Natural killer cell (primary cell): ENCODE data around the gene CYP4X1. TPM values are rescaled to one million over a fixed set of nuclear protein-coding genes. Genes with fewer than 3 reads are reported as not detected.
"Not testable (repeated sequence)": the region's sequence is repeated elsewhere in the genome, so short reads cannot be mapped to it uniquely, and the experiment has no call there.

ENCODE experiments used
- ATAC-seq, 3 donors: fragments of 150-1000 bp in 2 of 3; fragments of 200-7000 bp in 1 of 3; cut with Tn5 transposase; 1 replicate in 1 of 3; 2 replicates in 2 of 3; pipeline ENCODE4 v1.10.0; 2021; ENCODE audit warnings: mild to moderate bottlenecking in 2 of 3, moderate library complexity in 2 of 3
- DNase-seq, 2 donors: peaks; one replicate each; pipeline versions ENCODE4 v3.0.0 to v3.0.0-alpha.2; 2013 to 2021; ENCODE audit warnings: mixed read lengths in 1 of 2
- H3K27ac ChIP-seq: one replicate; pipeline ENCODE4 v1.5.1; 2013; ENCODE audit warnings: mild to moderate bottlenecking, low read length
- H3K27me3 ChIP-seq: one replicate; pipeline ENCODE4 v1.6.1; 2013; ENCODE audit warnings: low read length; ENCODE audit not compliant: control insufficient read depth, insufficient read depth
- H3K36me3 ChIP-seq: one replicate; pipeline ENCODE4 v1.6.1; 2013; ENCODE audit warnings: low read length; ENCODE audit not compliant: control insufficient read depth, insufficient read depth
- H3K4me1 ChIP-seq: one replicate; pipeline ENCODE4 v1.6.1; 2013; ENCODE audit warnings: low read length; ENCODE audit not compliant: control insufficient read depth, insufficient read depth
- H3K4me3 ChIP-seq: one replicate; pipeline ENCODE4 v1.5.1; 2013; ENCODE audit warnings: low read length
- H3K9me3 ChIP-seq: one replicate; pipeline ENCODE4 v1.6.1; 2013; ENCODE audit warnings: low read length; ENCODE audit not compliant: control insufficient read depth, insufficient read depth
- H3K27ac Mint-ChIP-seq, 2 donors: one replicate each; pipeline ENCODE4 v1.8.0; 2022; ENCODE audit warnings: mild to moderate bottlenecking in 2 of 2, mixed read lengths in 2 of 2, moderate library complexity in 1 of 2
- H3K27me3 Mint-ChIP-seq, 2 donors: one replicate each; pipeline ENCODE4 v1.8.0; 2022; ENCODE audit warnings: low read depth in 2 of 2, mixed read lengths in 2 of 2
- H3K36me3 Mint-ChIP-seq: one replicate; pipeline ENCODE4 v1.8.0; 2022; ENCODE audit warnings: mixed read lengths
- H3K4me1 Mint-ChIP-seq, 2 donors: one replicate each; pipeline ENCODE4 v1.8.0; 2022; ENCODE audit warnings: mixed read lengths in 2 of 2
- H3K4me3 Mint-ChIP-seq: one replicate; pipeline ENCODE4 v1.8.0; 2022; ENCODE audit warnings: mild to moderate bottlenecking, moderate library complexity, mixed read lengths
- H3K9me3 Mint-ChIP-seq, 2 donors: one replicate each; pipeline ENCODE4 v1.8.0; 2022; ENCODE audit warnings: mixed read lengths in 2 of 2
- CTCF ChIP-seq: fragments of 200-600 bp; IDR thresholded peaks from one replicate; pipeline ENCODE4 v1.8.0; 2022; ENCODE audit warnings: antibody characterized with exemption
- WGBS: methylation state at CpG from one replicate; pipeline ENCODE4 v1.1.7; 2013; ENCODE audit warnings: missing lambda C conversion rate; ENCODE audit not compliant: insufficient coverage; 5-methylcytosine and 5-hydroxymethylcytosine counted together
- intact Hi-C: fragments of 100-400 bp; cut with micrococcal nuclease; formaldehyde crosslinking; loops from one replicate; pipeline ENCODE4 v1.14.2; 2022
- total RNA-seq, 4 donors: library from RNA; stranded (reverse); fragments of 120-200 nt in 1 of 4; gene quantifications; one replicate each; pipeline versions ENCODE4 v1.2.3 to v1.2.4, GENCODE V29; 2013 to 2022

CYP4X1 gene
- total RNA-seq, 3 donors from 2014 or later (not counting 1 experiment from before 2014, with no cell fraction given) = not detected

- no peaks in the 10 kb centered on the region for H3K36me3 Mint-ChIP-seq
- ATAC-seq (no peak), DNase-seq (no peak)
- no peak overlapping the region for H3K4me3 ChIP-seq
- no peak overlapping the region for H3K4me3 Mint-ChIP-seq
- no peaks in the 10 kb centered on the region for H3K9me3 ChIP-seq
- peaks cover 0 to 24% of the 10 kb centered on the region in 2 donors for H3K27me3 Mint-ChIP-seq
- peaks cover 2% of the 10 kb centered on the region for H3K27me3 ChIP-seq
- no peak for TF ChIP-seq CTCF
- H3K4me1 ChIP-seq = no peaks in the 10 kb centered on the region
- no peaks in the 10 kb centered on the region for H3K36me3 ChIP-seq
- no peak overlapping the region for H3K27ac Mint-ChIP-seq
- H3K9me3 Mint-ChIP-seq = no peaks in the 10 kb centered on the region
- H3K27ac ChIP-seq = no peak overlapping the region
- H3K4me1 Mint-ChIP-seq = no peaks in the 10 kb centered on the region
- intact Hi-C loops = no loop called here
- no CpG with 5 or more reads among the region's 1 CpG for WGBS
Measured at GRCh38 chr1:47036764-47037163, 13.3 kb downstream of the CYP4X1 start.

- no peak overlapping the region for H3K27ac Mint-ChIP-seq
- no peak overlapping the region for H3K4me3 Mint-ChIP-seq
- H3K36me3 Mint-ChIP-seq = no peaks in the 10 kb centered on the region
- intact Hi-C loops = no loop called here
- H3K4me3 ChIP-seq = no peak overlapping the region
- H3K36me3 ChIP-seq = no peaks in the 10 kb centered on the region
- peaks cover 23 to 24% of the 10 kb centered on the region in 2 donors for H3K27me3 Mint-ChIP-seq
- H3K4me1 ChIP-seq = no peaks in the 10 kb centered on the region
- 77% methylated on average over 1 of the region's 1 CpG for WGBS
- H3K27me3 ChIP-seq = no peaks in the 10 kb centered on the region
- DNase-seq (no peak), ATAC-seq (no peak)
- TF ChIP-seq CTCF = no peak
- peaks cover 4 to 9% of the 10 kb centered on the region in 2 donors for H3K9me3 Mint-ChIP-seq
- H3K4me1 Mint-ChIP-seq = no peaks in the 10 kb centered on the region
- H3K27ac ChIP-seq = no peak overlapping the region
- no peaks in the 10 kb centered on the region for H3K9me3 ChIP-seq
Measured at GRCh38 chr1:47059376-47059775, 35.9 kb downstream of the CYP4X1 start.

GRCh38 chr1:47067097-47067594 is 43.7 kb downstream of the CYP4X1 start, which contains the start of gene CYP4Z1:
CYP4Z1 (plus strand) TSS chr1:47067231; CDS start chr1:47067491, 260 bp downstream.
- Histone ChIP-seq H3K4me1 (no peaks in the 10 kb centered on the region), H3K27me3 (peaks cover 2% of the 10 kb centered on the region), H3K9me3 (no peaks in the 10 kb centered on the region), H3K27ac (no peak within 1 kb of the TSS), H3K36me3 (no peaks in the 10 kb centered on the region), H3K4me3 (no peak within 1 kb of the TSS)
- intact Hi-C loops = no loop called here
- Mint-ChIP-seq H3K27ac (no peak within 1 kb of the TSS), H3K4me1 (no peaks in the 10 kb centered on the region), H3K27me3 (peaks cover 16 to 34% of the 10 kb centered on the region in 2 donors), H3K9me3 (no peaks in the 10 kb centered on the region), H3K36me3 (no peaks in the 10 kb centered on the region), H3K4me3 (no peak within 1 kb of the TSS)
- no peak for DNase-seq
- no peak for ATAC-seq
- TF ChIP-seq CTCF = no peak

- 74% methylated on average over 4 of the region's 4 CpGs for WGBS
- H3K4me1 ChIP-seq, intact Hi-C loops, H3K9me3 ChIP-seq, H3K4me3 ChIP-seq, H3K9me3 Mint-ChIP-seq, DNase-seq, H3K4me3 Mint-ChIP-seq, H3K27ac ChIP-seq, ATAC-seq, H3K27me3 ChIP-seq, H3K27ac Mint-ChIP-seq, H3K36me3 ChIP-seq, H3K36me3 Mint-ChIP-seq, H3K4me1 Mint-ChIP-seq: not testable (repeated sequence)
- H3K27me3 Mint-ChIP-seq = peaks cover 11 to 23% of the 10 kb centered on the region in 2 donors
Measured at GRCh38 chr1:47069080-47069479, 45.6 kb downstream of the CYP4X1 start.

- H3K4me3 Mint-ChIP-seq, H3K4me1 ChIP-seq, ATAC-seq, H3K27me3 ChIP-seq, DNase-seq, H3K36me3 ChIP-seq, H3K4me3 ChIP-seq, H3K4me1 Mint-ChIP-seq, H3K9me3 Mint-ChIP-seq, H3K27ac ChIP-seq, H3K9me3 ChIP-seq, H3K36me3 Mint-ChIP-seq, H3K27ac Mint-ChIP-seq, intact Hi-C loops: not testable (repeated sequence)
- H3K27me3 Mint-ChIP-seq = peaks cover 11 to 22% of the 10 kb centered on the region in 2 donors
Measured at GRCh38 chr1:47069509-47069908, 46.0 kb downstream of the CYP4X1 start.
